HepG2 (cell line): Measurements from ENCODE around the gene MTF2. TPM values are rescaled to one million over a fixed set of nuclear protein-coding genes. Genes with fewer than 3 reads are reported as not detected.
A peak's percentile ranks its signal among the peaks of the same experiment; 100 is the strongest.

Experiments
- KDM1A ChIP-seq: IDR thresholded peaks from 2 replicates; pipeline ENCODE4 v1.6.1; 2016; ENCODE audit warnings: missing compliant biosample characterization
- STAG1 ChIP-seq: sonication (generic); formaldehyde crosslinking; IDR thresholded peaks from 2 replicates; pipeline ENCODE4 v1.4.0; 2020; ENCODE audit warnings: missing genetic modification reagents
- ZFP37 ChIP-seq: sonication (generic); formaldehyde crosslinking; IDR thresholded peaks from 2 replicates; pipeline ENCODE4 v1.4.0; 2020; ENCODE audit warnings: missing genetic modification reagents, borderline replicate concordance
- ZNF33A ChIP-seq: sonication (generic); formaldehyde crosslinking; IDR thresholded peaks from 2 replicates; pipeline ENCODE4 v1.5.1; 2020; ENCODE audit warnings: missing genetic modification reagents, mild to moderate bottlenecking, moderate library complexity, borderline replicate concordance
- ZNF382 ChIP-seq: sonication (generic); formaldehyde crosslinking; IDR thresholded peaks from 2 replicates; pipeline ENCODE4 v1.5.0; 2020; ENCODE audit warnings: missing genetic modification reagents, mild to moderate bottlenecking, borderline replicate concordance
- ZNF550 ChIP-seq: sonication (generic); formaldehyde crosslinking; IDR thresholded peaks from 2 replicates; pipeline ENCODE4 v1.4.0; 2020; ENCODE audit warnings: mild to moderate bottlenecking, missing genetic modification reagents, borderline replicate concordance
- polyA plus RNA-seq, 8 experiments: library from polyadenylated mRNA; depleted of rRNA in 3 of 8; stranded (reverse) in 7 of 8; unstranded in 1 of 8; fragments of >200 nt; fragmentation: Illumina TruSeq in 4 of 8; extraction: Trizol in 4 of 8; gene quantifications; 2 replicates each; pipeline versions ENCODE4 v1.2.1 to v1.2.3, GENCODE V29; 2011 to 2016; ENCODE audit warnings: low read depth in 4 of 8, missing spikeins in 1 of 8, mixed read lengths in 1 of 8; ENCODE audit not compliant: insufficient read depth in 1 of 8
- total RNA-seq, 5 experiments: library from RNA; depleted of rRNA; stranded (reverse); fragments of >200 nt; fragmentation: Illumina TruSeq; extraction: Trizol; gene quantifications; 2 replicates each; pipeline ENCODE4 v1.2.3, GENCODE V29; 2016; ENCODE audit warnings: low read depth in 1 of 5
- TF ChIP-seq, protein P1 (sequence below): sonication (generic); formaldehyde crosslinking; conservative IDR thresholded peaks from 2 replicates; pipeline ENCODE4 v1.8.1; 2023; ENCODE audit warnings: missing genetic modification reagents
- TF ChIP-seq, protein P2 (sequence below): sonication (generic); formaldehyde crosslinking; IDR thresholded peaks from 2 replicates; pipeline ENCODE4 v1.9.0; 2021; ENCODE audit warnings: missing genetic modification reagents, mild to moderate bottlenecking, borderline replicate concordance
- TF ChIP-seq, protein P3 (sequence below): sonication (generic); formaldehyde crosslinking; IDR thresholded peaks from 2 replicates; pipeline ENCODE4 v1.4.0; 2020; ENCODE audit warnings: mild to moderate bottlenecking, missing genetic modification reagents
- TF ChIP-seq, protein P4 (sequence below): sonication (generic); formaldehyde crosslinking; IDR thresholded peaks from 2 replicates; pipeline ENCODE4 v1.4.0; 2020; ENCODE audit warnings: missing genetic modification reagents
- TF ChIP-seq, protein P5 (sequence below): sonication (generic); formaldehyde crosslinking; IDR thresholded peaks from 2 replicates; pipeline ENCODE4 v1.5.0; 2020; ENCODE audit warnings: mild to moderate bottlenecking, missing genetic modification reagents, moderate library complexity
- TF ChIP-seq, protein P6 (sequence below): IDR thresholded peaks from 2 replicates; pipeline ENCODE4 v1.6.1; 2016
- TF ChIP-seq, protein P7 (sequence below): sonication (generic); formaldehyde crosslinking; IDR thresholded peaks from 2 replicates; pipeline ENCODE4 v1.4.0; 2020; ENCODE audit warnings: missing genetic modification reagents, mild to moderate bottlenecking, borderline replicate concordance

The MTF2 gene
- total and polyA plus RNA-seq, 2 of the 13 experiments (the other 11 are each of a cell fraction or from before 2014, with no cell fraction given), result 48.7 to 53.9 TPM

DNA sequence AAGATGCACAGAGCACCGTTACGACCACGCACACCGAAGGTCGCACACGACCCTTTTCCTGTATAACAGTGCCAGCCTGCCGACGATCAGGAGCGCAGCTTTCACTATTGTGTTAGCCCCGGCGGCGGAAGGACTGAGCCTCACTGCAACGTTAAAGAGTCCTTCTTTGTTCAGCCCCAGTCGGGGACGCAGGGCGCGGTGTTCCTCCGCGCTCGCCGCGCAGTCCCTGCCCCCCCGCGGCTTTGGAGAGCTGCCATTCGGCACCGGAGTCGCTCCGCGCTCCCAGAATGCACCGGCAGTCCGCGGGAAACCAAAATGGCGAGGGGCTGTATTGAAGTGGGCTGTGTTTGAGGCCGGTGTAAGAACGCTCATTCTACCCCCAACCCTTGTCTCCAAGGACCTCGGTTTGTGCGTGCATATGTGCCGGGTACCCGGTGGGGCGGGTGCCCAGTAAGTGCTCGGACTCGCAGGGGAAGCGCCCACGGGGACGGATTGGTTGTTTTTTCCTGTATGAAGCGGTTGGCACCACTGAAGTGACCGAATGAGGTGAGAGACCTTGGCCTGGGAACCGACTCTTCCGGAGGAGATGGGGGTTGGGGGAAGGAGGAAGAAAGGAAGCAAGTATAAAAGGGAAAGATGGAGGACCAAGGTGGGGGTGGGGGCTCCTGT lies at the start of gene MTF2 (continued):
- TF ChIP-seq, protein P1, sequence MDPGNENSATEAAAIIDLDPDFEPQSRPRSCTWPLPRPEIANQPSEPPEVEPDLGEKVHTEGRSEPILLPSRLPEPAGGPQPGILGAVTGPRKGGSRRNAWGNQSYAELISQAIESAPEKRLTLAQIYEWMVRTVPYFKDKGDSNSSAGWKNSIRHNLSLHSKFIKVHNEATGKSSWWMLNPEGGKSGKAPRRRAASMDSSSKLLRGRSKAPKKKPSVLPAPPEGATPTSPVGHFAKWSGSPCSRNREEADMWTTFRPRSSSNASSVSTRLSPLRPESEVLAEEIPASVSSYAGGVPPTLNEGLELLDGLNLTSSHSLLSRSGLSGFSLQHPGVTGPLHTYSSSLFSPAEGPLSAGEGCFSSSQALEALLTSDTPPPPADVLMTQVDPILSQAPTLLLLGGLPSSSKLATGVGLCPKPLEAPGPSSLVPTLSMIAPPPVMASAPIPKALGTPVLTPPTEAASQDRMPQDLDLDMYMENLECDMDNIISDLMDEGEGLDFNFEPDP, result peak; percentile 100
- TF ChIP-seq, protein P2, sequence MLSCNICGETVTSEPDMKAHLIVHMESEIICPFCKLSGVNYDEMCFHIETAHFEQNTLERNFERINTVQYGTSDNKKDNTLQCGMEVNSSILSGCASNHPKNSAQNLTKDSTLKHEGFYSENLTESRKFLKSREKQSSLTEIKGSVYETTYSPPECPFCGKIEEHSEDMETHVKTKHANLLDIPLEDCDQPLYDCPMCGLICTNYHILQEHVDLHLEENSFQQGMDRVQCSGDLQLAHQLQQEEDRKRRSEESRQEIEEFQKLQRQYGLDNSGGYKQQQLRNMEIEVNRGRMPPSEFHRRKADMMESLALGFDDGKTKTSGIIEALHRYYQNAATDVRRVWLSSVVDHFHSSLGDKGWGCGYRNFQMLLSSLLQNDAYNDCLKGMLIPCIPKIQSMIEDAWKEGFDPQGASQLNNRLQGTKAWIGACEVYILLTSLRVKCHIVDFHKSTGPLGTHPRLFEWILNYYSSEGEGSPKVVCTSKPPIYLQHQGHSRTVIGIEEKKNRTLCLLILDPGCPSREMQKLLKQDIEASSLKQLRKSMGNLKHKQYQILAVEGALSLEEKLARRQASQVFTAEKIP (CRISPR knock-in tag), result no peak
- TF ChIP-seq KDM1A (CRISPR knock-in tag), result peak; percentile 71
- TF ChIP-seq, protein P3, sequence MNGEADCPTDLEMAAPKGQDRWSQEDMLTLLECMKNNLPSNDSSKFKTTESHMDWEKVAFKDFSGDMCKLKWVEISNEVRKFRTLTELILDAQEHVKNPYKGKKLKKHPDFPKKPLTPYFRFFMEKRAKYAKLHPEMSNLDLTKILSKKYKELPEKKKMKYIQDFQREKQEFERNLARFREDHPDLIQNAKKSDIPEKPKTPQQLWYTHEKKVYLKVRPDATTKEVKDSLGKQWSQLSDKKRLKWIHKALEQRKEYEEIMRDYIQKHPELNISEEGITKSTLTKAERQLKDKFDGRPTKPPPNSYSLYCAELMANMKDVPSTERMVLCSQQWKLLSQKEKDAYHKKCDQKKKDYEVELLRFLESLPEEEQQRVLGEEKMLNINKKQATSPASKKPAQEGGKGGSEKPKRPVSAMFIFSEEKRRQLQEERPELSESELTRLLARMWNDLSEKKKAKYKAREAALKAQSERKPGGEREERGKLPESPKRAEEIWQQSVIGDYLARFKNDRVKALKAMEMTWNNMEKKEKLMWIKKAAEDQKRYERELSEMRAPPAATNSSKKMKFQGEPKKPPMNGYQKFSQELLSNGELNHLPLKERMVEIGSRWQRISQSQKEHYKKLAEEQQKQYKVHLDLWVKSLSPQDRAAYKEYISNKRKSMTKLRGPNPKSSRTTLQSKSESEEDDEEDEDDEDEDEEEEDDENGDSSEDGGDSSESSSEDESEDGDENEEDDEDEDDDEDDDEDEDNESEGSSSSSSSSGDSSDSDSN (CRISPR knock-in tag), result peak; percentile 97
- TF ChIP-seq ZNF382 (CRISPR knock-in tag), result no peak
- TF ChIP-seq ZNF33A, result peak; percentile 79; the same call in 1 of the 2 replicates
- TF ChIP-seq, protein P4, sequence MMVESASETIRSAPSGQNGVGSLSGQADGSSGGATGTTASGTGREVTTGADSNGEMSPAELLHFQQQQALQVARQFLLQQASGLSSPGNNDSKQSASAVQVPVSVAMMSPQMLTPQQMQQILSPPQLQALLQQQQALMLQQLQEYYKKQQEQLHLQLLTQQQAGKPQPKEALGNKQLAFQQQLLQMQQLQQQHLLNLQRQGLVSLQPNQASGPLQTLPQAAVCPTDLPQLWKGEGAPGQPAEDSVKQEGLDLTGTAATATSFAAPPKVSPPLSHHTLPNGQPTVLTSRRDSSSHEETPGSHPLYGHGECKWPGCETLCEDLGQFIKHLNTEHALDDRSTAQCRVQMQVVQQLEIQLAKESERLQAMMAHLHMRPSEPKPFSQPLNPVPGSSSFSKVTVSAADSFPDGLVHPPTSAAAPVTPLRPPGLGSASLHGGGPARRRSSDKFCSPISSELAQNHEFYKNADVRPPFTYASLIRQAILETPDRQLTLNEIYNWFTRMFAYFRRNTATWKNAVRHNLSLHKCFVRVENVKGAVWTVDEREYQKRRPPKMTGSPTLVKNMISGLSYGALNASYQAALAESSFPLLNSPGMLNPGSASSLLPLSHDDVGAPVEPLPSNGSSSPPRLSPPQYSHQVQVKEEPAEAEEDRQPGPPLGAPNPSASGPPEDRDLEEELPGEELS (CRISPR knock-in tag), result peak; percentile 96
- TF ChIP-seq ZFP37 (CRISPR knock-in tag), result peak; percentile 98
- peak; percentile 70; the same call in 1 of the 2 replicates for TF ChIP-seq ZNF550
- TF ChIP-seq, protein P5, sequence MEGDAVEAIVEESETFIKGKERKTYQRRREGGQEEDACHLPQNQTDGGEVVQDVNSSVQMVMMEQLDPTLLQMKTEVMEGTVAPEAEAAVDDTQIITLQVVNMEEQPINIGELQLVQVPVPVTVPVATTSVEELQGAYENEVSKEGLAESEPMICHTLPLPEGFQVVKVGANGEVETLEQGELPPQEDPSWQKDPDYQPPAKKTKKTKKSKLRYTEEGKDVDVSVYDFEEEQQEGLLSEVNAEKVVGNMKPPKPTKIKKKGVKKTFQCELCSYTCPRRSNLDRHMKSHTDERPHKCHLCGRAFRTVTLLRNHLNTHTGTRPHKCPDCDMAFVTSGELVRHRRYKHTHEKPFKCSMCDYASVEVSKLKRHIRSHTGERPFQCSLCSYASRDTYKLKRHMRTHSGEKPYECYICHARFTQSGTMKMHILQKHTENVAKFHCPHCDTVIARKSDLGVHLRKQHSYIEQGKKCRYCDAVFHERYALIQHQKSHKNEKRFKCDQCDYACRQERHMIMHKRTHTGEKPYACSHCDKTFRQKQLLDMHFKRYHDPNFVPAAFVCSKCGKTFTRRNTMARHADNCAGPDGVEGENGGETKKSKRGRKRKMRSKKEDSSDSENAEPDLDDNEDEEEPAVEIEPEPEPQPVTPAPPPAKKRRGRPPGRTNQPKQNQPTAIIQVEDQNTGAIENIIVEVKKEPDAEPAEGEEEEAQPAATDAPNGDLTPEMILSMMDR (CRISPR knock-in tag), result peak; percentile 49
- peak; percentile 30; the same call in 1 of the 2 replicates for TF ChIP-seq STAG1 (CRISPR knock-in tag)
- TF ChIP-seq, protein P6, sequence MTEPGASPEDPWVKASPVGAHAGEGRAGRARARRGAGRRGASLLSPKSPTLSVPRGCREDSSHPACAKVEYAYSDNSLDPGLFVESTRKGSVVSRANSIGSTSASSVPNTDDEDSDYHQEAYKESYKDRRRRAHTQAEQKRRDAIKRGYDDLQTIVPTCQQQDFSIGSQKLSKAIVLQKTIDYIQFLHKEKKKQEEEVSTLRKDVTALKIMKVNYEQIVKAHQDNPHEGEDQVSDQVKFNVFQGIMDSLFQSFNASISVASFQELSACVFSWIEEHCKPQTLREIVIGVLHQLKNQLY (CRISPR knock-in tag), result peak; percentile 70
- TF ChIP-seq, protein P7, sequence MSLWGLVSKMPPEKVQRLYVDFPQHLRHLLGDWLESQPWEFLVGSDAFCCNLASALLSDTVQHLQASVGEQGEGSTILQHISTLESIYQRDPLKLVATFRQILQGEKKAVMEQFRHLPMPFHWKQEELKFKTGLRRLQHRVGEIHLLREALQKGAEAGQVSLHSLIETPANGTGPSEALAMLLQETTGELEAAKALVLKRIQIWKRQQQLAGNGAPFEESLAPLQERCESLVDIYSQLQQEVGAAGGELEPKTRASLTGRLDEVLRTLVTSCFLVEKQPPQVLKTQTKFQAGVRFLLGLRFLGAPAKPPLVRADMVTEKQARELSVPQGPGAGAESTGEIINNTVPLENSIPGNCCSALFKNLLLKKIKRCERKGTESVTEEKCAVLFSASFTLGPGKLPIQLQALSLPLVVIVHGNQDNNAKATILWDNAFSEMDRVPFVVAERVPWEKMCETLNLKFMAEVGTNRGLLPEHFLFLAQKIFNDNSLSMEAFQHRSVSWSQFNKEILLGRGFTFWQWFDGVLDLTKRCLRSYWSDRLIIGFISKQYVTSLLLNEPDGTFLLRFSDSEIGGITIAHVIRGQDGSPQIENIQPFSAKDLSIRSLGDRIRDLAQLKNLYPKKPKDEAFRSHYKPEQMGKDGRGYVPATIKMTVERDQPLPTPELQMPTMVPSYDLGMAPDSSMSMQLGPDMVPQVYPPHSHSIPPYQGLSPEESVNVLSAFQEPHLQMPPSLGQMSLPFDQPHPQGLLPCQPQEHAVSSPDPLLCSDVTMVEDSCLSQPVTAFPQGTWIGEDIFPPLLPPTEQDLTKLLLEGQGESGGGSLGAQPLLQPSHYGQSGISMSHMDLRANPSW (CRISPR knock-in tag), result peak; percentile 88; the same call in 1 of the 2 replicates
